Peyer's patch (tissue), 4 donors: ENCODE measurements around the gene FAM234B.

ENCODE experiments used
- CTCF ChIP-seq, 6 experiments: fragments of 450-650 bp in 4 of 6; fragments of 200-600 bp in 2 of 6; sonication (generic) in 1 of 6; IDR thresholded peaks; one replicate each; pipeline ENCODE4 v1.5.1; 2017 to 2019; ENCODE audit warnings: antibody characterized with exemption in 6 of 6, mild to moderate bottlenecking in 3 of 6, moderate library complexity in 1 of 6
- POLR2A ChIP-seq, 2 donors: fragments of 450-650 bp; IDR thresholded peaks; one replicate each; pipeline ENCODE4 v1.5.1; 2017; ENCODE audit warnings: antibody characterized with exemption in 2 of 2, mild to moderate bottlenecking in 2 of 2, moderate library complexity in 2 of 2

GRCh38 chr12:13052421-13052820 lies 8.2 kb downstream of the FAM234B start:
- TF ChIP-seq CTCF (IDR thresholded peaks at IDR 0.05) = no peak
- no peak for TF ChIP-seq POLR2A (IDR thresholded peaks at IDR 0.05)
